GM12865 (cell line): ENCODE measurements around the gene FAM124A.
A peak's percentile ranks its signal among the peaks of the same experiment; 100 is the strongest.

Source experiments
- DNase-seq: peaks from one replicate; pipeline ENCODE4 v3.0.0; 2010; ENCODE audit warnings: low read depth
- H3K4me3 ChIP-seq: 2 replicates; pipeline ENCODE4 v1.5.1; 2011; ENCODE audit warnings: mild to moderate bottlenecking, low read depth, low read length, control low read depth
- TF ChIP-seq, protein P1 (sequence below): IDR thresholded peaks from 2 replicates; pipeline ENCODE4 v1.5.1; 2011; ENCODE audit warnings: low read length, control low read depth, low read depth, inconsistent platforms; ENCODE audit not compliant: insufficient read depth; ENCODE audit errors: missing control alignments

FAM124A gene, protein sequence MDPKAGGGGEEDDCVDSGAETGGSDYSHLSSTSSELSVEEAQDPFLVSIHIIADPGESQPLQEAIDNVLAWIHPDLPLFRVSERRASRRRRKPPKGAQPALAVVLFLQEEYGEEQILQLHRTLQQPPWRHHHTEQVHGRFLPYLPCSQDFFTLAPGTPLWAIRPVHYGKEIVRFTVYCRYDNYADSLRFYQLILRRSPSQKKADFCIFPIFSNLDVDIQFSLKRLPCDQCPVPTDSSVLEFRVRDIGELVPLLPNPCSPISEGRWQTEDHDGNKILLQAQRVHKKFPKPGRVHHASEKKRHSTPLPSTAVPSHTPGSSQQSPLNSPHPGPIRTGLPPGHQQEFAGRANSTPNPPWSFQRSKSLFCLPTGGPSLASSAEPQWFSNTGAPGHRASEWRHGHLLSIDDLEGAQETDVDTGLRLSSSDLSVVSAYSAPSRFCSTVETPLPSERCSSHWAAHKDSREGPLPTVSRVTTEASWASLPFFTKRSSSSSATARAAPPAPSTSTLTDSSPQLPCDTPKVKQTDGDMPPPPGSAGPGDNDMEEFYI

DNA sequence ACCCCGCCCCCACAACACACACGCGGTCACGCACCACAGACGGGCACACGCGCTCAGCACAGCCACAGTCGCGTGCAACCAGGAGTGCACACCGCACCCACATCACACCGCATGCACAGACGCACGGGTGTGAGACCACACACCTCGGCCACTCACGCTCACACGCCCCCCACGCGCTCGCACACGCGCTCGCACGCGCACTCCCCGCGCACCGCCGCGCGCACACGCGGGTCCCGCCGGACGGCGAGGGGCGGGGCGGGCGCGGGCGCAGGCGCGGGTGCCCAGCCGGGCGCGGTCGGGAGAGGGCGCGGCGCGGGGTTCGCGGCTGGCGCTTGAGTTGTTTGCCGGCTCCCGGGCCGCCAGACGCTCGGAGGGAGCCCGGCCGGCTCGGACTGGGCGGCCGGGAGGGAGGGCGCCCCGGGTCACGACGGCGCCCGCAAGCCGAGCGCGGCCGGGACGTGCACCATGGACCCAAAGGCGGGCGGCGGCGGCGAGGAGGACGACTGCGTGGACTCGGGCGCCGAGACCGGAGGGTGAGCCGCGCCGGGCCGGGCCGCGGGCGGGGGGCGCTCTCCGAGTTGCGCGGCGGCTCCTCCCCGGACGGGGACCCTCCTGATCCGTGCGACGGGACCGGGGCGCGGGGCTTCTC lies at the start of gene FAM124A:
TSS of gene FAM124A (plus strand) at position 362 of the 649 bp plus-strand sequence. CDS start at position 466, 104 bp downstream.
- peak; percentile 46 for DNase-seq
- peak within 1 kb of the TSS; percentile 52 for H3K4me3 ChIP-seq
- TF ChIP-seq, protein P1, sequence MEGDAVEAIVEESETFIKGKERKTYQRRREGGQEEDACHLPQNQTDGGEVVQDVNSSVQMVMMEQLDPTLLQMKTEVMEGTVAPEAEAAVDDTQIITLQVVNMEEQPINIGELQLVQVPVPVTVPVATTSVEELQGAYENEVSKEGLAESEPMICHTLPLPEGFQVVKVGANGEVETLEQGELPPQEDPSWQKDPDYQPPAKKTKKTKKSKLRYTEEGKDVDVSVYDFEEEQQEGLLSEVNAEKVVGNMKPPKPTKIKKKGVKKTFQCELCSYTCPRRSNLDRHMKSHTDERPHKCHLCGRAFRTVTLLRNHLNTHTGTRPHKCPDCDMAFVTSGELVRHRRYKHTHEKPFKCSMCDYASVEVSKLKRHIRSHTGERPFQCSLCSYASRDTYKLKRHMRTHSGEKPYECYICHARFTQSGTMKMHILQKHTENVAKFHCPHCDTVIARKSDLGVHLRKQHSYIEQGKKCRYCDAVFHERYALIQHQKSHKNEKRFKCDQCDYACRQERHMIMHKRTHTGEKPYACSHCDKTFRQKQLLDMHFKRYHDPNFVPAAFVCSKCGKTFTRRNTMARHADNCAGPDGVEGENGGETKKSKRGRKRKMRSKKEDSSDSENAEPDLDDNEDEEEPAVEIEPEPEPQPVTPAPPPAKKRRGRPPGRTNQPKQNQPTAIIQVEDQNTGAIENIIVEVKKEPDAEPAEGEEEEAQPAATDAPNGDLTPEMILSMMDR: peak; percentile 26

DNA sequence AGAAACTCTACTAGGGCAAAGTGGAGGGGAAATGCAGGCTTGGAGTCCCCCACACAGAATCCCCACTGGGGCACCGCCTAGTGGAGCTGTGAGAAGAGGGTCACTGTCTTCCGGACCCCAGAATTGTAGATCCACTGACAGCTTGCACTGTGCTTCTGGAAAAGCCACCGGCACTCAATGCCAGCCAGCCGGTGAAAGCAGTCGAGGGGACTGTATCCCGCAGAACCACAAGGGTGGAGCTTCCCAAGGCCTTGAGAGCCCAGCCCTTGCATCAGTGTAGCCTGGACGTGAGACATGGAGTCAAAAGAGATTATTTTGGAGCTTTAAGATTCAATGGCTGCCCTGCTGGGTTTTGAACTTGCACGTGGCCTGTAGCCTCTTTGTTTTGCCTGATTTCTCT lies 47.2 kb upstream of the FAM124A start:
- no peak overlapping the region for H3K4me3 ChIP-seq
- TF ChIP-seq, protein P1: no peak

DNA sequence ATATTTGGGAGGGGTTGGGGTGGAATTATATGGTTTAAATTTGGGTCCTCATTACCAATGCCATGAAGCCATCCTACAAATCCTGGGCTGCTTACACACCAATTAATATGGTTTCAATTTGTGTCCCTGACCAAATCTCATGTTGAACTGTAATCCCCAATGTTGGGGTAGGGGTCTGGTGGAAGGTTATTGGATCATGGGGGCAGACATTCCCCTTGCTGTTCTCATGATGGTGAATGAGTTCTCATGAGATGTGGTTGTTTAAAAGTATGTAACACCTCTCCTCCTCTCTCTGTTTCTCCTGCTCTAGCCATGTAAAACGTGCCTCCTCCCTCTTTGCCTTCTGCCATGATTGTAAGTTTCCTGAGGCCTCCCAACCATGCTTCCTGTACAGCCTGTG lies 46.6 kb upstream of the FAM124A start:
- no peak overlapping the region for H3K4me3 ChIP-seq
- TF ChIP-seq, protein P1: no peak
- no peak for DNase-seq

More for the DNA sequence above, 47.2 kb upstream of the FAM124A start:
- no peak for DNase-seq

DNA sequence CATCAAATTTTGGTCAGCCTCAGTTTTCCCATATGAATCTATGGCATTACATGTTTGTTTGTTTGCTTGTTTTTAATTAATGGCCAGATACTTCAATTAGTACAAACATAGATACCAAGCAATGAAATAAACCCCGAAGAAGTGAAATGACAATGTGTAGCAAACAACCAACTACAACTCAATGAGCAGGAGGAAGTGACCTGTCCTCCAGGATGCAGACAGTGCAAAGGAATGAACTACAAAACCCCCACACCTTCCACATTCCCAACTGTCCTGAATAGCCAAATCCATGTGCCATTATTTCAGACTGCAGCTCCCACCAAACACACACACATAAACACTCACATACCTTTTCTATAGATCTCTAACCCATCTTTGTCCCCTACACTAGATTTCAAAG lies 45.0 kb upstream of the FAM124A start:
- DNase-seq: no peak
- TF ChIP-seq, protein P1: no peak
- no peak overlapping the region for H3K4me3 ChIP-seq

DNA sequence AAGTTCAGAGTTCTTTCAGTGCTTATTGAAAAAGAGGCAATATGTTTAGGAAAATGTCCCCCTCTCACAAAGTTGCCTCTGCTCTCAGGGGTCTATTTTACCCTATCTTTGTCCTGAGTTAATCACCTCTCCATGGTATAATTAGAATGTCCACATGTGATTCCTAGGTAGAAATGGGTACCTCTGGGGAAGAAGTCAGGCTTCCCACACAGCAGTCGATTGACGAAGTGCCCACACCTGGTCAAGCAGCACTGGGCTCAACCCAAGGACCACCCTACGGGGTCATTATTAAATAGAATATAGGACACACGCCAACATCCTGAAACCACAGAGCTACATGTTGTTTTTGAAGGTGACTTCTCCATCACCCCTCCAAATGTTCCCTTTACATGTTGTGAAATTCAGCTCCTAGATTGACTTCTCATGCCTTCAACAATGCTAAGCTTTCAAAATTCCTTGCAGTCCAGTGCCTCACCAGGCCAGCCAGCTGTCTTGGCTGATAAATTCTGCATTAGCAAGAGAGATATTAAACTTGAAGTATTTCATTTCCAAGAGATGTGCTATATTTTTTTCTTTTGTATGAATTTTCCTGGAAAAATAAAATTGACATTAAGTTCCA lies 43.6 kb upstream of the FAM124A start:
- TF ChIP-seq, protein P1: no peak
- H3K4me3 ChIP-seq: no peak overlapping the region
- no peak for DNase-seq

DNA sequence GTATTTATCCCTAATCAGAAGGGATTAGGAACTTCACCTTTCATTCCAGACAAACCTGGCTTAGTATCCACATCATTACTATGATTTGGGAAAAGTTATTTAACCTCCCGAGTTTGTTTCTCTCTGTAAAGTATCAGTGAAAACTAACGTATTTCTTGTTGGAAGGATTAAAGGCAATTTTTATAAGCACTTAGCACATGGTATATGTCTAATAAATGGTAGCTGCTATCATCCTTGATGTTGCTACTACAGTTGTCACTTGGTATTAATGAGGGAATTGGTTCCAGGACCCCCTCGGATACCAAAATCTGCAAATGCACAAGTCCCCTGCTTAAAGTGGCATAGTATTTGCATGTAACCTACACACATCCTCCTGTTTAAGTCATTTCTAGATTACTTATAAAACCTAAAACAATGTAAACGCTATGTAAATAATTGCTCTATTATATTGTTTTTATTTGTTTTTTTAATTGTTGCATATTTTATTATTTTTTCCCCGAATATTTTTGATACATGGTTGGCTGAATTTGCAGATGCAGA lies 42.7 kb upstream of the FAM124A start:
- no peak overlapping the region for H3K4me3 ChIP-seq
- no peak for DNase-seq
- TF ChIP-seq, protein P1: no peak
